Activated CD4-positive, alpha-beta T cell treated with anti-CD3 and anti-CD28 coated beads, Interleukin-2, amount 50 U/mL, for 48 hours (primary cell): ENCODE measurements around the gene TPSD1.

ENCODE experiments used
- DNase-seq, 2 experiments: peaks; one replicate each; pipeline ENCODE4 v3.0.0-alpha.2; 2020

TPSD1 gene

DNA sequence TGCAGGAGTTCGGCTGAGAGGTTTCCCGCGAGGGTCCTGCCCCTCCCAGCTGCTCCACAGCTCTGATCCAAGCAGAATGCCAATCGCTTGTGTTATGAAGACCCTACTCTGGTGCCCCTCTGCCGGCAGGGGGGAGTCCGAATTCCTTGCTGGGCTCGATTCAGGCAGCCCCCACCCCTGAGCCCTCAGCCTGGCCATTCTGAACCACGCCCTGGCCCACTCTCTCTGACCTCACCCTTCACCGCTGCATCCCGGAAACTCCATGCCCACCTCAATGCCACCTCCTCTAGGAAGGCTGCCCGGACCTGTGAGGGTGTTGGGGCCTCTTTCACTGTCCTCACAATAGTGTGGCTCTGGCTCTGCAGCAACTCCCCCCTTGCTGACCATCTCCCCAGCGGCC is 45.7 kb downstream of the TPSD1 start:
- no peak for DNase-seq

DNA sequence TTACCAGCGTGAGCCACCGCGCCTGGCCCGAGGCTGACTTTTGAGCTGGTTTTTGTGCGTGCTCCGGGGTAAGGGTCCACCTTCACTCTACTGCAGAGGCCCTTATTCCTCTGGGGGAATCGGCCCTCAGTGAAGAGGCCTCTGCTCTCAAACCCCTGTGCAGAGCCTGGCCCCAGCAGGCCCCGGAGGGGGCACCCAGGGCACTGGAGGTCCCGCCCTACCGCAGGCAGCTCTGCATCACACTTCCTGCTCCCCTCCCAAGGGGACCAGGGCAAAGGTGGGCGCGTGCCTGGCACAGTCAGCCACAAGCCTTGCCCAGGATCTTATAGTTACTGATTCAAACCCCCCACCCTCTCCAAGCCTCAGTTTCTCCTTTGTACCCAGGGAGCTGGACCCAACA is 50.0 kb downstream of the TPSD1 start:
- no peak for DNase-seq

DNA sequence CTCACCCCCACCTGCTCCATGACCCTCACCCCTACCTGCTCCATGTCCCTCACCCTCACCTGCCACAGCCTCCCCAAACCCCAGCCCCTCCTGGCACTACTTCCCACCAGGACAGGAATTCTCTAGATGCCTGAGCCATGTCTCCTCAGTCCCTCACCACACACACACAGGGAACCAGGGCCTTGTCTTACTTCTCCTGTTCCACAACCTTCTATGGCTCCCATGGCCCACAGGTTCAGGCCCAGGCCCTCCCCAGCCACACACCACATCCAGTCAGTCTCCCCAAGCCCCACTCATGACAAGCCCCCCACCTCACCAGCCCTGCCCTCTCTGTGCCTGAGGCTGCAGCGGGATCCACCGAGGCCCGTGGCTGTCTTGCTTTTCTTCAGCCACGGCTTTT is 50.5 kb downstream of the TPSD1 start:
- DNase-seq: no peak

DNA sequence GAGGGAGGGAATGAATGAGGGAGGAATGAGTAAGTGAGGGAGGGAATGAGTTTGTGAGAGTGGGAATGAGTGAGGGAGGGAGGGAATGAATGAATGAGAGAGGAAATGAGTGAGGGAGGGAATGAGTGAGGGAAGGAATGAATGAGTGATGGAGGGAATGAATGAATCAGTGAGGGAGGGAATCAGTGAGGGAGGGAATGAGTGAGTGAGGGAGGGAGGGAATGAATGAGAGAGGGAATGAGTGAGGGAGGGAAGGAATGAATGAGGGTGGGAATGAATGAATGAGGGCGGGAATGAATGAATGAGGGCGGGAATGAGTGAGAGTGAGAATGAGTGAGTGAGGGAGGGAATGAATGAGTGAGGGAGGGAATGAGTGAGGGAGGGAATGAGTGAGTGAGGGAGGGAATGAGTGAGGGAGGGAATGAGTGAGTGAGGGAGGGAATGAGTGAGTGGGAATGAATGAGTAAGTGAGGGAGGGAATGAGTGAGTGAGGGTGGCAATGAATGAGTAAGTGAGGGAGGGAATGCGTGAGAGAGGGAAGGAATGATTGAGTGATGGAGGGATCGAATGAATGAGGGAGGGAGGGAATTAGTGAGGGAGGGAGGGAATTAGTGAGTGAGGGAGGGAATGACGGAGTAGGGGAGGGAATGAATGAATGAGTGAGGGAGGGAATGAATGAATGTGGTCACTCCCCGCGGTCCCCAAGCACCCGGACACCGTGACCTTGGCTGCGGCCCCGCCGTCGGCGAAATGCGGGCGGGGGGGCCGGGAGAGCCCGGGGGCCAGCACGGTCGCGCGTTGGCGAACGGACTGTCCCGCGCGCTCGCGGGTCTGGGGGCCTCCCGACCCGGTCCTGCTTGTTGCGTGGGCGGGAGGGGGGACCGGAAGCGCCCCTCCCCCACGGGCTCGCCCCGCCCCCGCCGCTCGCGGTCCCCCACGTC is 52.4 kb downstream of the TPSD1 start:
- DNase-seq: no peak
